GM21717 (cell line): ENCODE measurements around the gene SAP30L.
A peak's percentile ranks its signal among the peaks of the same experiment; 100 is the strongest.

ENCODE experiments used
- ATAC-seq: cut with Tn5 transposase; IDR thresholded peaks from one replicate; pipeline ENCODE4 v1.9.1; 2021; ENCODE audit warnings: mild to moderate bottlenecking, moderate library complexity; ENCODE audit not compliant: unreplicated experiment

The SAP30L gene, protein sequence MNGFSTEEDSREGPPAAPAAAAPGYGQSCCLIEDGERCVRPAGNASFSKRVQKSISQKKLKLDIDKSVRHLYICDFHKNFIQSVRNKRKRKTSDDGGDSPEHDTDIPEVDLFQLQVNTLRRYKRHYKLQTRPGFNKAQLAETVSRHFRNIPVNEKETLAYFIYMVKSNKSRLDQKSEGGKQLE

GRCh38 chr5:154445422-154446194 lies at the start of gene SAP30L:
Gene SAP30L, plus strand, starts transcription at chr5:154445997. Its CDS starts 608 bp downstream, at chr5:154446605.
- peak; percentile 95 for ATAC-seq

DNA sequence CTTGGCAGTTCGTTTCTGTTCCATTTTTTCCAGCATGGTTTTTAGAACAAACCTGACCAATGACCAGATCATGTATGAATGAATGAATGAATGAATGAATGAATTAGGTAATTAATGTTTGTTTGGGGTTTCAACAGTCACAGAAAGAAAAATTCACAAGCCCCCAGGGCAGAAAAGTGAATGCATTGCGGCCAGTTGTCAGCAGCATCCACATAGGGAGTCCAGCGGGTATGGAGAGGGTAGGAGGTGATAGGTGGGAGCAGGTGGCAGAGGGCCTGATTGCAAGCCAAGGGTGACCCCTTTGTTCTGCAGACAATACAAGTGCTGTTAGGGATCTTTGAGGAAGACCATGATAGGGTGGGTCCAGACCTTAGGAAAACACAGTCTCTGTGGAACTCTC lies 49.7 kb upstream of the SAP30L start:
- no peak for ATAC-seq

DNA sequence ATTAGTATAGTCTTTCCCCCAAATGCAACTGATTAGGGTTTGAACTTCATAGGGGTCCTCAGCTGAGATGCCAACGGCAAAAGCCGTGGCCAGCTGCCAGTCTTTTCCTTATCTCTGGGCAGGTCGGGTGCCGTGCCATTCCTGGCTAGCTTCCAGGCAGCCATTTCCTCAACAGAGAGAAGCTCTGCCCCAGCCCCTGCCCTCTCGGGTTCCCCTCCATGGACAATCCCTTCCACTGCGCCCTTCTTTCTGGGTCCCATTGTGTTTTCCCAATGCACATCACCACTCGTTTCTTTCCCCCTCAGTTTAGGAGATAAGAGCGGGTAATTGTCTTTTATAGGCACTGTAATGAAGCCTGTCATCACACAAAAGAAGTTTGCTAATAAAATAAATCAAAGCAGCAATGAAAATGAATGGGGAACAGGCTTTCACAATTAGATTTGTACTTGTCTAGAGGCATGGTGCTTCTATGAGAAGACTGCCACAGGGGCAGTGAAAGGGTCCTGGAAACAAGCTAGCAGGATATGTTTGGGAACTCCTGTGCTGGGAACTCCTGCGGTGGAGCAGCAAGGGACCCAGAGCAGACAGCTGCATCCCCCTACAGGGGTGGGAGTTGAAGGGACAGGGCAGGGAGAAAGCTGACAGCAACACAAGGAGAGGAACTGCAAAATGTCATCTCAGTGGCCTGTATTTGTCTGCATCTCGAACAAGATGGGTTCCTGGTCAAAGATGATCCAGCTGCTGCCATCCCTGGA lies 48.0 kb upstream of the SAP30L start:
- ATAC-seq: no peak

DNA sequence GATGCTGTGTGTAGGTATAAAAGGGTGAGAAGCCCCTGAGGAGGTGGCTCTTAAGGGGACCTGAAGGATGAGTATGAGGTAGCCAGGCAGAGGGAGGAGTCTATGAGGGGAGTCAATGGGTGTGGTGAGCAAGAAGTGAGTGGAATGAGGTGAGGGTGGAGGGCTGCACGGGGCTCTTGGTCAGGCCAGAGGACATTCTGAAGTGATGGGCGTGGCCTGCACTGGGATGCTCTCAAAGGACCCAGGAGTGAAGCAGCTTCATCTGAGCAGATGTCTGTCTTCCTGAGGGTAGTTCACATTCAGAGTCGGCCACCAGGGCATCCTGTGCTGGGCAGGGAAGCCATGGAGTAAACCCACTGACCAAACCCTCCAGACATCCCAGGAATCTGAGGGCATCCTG lies 45.1 kb upstream of the SAP30L start:
- ATAC-seq: no peak

DNA sequence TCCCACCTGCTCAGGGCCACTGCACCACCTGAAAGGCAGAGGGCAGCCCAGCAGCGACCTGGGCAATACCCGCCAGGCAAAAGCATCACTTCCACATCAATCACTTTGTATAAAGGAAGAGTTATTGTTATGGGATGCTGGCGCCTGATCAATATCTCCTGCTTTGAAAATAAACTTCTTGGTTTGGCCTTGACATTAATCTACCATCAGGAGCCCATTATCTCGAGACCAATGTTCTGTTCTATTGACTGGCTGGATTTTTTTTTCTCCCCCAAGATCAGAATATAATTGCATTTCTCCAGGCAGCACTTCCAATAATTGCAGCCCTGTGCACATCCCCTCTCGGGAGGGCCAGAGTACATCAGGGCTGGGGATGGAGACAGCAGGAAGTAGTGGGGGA lies 44.4 kb upstream of the SAP30L start:
- ATAC-seq: no peak

DNA sequence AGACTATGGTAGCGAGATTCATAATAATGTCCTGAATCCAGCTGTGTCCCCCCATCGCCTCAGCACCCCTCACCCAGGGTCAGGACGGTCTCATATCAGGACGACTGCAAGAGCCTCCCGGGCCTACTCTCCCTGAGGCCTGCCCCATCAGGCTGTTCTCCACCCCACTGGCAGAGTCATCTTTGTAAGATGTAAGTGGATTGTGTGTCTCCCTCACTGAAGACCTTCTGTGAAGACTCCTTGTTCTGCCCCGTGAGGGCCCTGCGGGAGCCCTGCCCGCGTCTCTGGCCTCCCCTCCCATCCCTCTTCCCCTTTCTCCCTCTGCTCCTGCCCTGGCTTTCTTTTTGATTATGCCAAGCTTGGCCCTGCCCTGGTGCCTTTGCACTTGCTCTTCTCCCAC lies 43.9 kb upstream of the SAP30L start:
- no peak for ATAC-seq

- ATAC-seq: no peak
Measured at GRCh38 chr5:154402611-154403010, 43.2 kb upstream of the SAP30L start.

DNA sequence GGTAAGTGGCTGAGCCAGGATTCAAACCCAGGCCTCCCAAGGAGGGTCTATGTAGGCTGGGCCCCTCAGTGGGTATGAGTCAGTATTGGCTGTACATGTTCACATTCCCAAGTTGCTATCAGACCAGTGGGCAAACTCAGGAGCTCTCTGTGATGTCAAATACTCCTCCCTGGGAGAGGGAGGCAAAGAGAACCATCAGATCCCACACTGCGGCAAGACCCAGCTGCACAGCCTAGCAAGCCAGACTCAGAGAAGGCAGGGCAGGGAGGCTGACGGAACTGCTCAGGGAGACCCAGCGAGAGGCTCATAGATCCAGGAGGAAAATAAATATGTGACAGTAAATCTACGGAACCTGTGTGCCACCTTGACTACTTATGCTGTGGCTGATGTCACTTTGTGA lies 42.6 kb upstream of the SAP30L start:
- no peak for ATAC-seq

DNA sequence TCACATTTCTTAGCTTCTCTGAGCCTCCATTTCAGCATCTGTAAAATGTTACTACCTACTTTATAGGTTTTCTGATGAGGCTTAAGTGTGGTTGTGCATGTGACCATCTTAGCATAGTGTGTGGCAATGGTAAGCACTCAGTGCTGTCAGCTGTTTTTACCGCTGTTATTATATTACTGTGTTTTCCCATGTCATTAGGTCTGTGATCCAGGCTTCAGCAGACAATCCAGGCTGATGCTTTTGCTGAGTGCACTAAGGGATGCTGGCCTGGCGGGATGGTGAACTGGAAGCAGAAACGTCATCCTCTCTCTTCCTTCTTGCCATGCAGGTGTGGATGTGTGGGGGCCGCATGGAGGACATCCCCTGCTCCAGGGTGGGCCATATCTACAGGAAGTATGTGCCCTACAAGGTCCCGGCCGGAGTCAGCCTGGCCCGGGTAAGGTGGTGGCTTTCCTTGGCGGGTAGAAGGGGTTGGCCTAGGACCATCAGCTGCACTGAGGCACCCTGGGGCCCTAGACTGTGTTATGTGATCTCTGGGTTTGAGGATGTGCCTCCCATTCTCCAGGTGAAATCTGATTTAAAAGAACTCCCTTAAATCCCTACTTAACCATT lies 41.9 kb upstream of the SAP30L start:
- ATAC-seq: no peak

GRCh38 chr5:154405078-154405792 lies 40.6 kb upstream of the SAP30L start:
- peak; percentile 98 for ATAC-seq

DNA sequence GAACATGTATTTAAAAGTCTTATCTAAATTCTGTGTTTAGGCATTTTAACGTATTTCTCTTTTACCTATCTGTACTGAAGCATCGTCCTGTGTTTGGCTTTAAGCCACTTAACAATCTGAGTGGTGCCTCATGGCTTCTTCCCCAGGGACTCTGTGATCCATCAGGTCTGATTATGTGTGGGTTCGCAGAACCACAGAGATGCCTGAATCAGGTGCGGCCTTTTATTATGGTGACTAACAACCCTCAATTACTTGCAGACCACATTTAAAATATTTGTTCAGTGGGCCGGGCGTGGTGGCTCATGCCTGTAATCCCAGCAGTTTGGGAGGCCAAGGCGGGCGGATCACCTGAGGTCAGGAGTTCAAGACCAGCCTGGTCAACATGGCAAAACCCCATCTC lies 39.6 kb upstream of the SAP30L start:
- no peak for ATAC-seq

GRCh38 chr5:154406826-154407225 lies 39.0 kb upstream of the SAP30L start:
- no peak for ATAC-seq

DNA sequence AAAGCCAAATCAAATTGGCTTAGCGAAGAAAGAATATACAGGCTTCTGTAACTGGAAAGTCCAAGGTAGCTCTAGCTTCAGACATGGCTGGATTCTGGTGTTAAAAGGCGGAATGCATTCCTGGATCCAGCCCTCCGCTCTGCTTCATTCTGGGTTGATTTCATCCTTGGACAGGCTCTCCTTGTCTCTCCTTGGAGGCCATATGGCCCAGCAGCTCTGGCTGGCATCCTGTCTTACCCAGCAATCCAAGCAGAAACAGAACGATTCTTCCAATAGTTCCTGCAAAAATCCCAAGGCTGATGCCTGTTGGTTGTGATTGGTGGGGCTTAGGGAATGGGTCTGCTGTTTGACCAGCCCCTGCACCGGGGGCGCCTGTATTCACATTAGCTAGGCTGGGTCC lies 37.0 kb upstream of the SAP30L start:
- no peak for ATAC-seq

DNA sequence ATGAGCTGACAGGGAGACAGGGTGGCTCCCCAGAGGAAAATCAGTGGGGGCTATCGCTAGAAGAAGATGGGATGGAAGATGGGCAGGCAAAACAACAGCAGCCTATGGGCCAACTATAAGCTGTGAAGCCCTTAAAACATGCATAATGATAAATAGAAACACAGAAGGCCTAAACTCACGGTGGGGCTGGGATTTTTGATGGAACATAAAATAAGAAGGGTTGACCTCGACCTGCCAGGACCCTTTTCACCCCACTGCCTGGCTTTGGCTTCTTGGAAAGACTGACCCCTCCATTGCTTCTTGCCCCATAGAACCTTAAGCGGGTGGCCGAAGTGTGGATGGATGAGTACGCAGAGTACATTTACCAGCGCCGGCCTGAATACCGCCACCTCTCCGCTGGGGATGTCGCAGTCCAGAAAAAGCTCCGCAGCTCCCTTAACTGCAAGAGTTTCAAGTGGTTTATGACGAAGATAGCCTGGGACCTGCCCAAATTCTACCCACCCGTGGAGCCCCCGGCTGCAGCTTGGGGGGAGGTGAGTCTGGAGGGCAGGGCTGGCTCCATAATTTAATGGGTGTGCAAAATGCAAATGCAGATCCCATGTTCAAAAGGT lies 36.5 kb upstream of the SAP30L start:
- ATAC-seq: no peak

- no peak for ATAC-seq
Measured at GRCh38 chr5:154410008-154410407, 35.8 kb upstream of the SAP30L start.

GRCh38 chr5:154410786-154411185 lies 35.0 kb upstream of the SAP30L start:
- ATAC-seq: no peak

GRCh38 chr5:154411338-154411737 lies 34.5 kb upstream of the SAP30L start:
- no peak for ATAC-seq

GRCh38 chr5:154412316-154412715 lies 33.5 kb upstream of the SAP30L start:
- ATAC-seq: no peak

DNA sequence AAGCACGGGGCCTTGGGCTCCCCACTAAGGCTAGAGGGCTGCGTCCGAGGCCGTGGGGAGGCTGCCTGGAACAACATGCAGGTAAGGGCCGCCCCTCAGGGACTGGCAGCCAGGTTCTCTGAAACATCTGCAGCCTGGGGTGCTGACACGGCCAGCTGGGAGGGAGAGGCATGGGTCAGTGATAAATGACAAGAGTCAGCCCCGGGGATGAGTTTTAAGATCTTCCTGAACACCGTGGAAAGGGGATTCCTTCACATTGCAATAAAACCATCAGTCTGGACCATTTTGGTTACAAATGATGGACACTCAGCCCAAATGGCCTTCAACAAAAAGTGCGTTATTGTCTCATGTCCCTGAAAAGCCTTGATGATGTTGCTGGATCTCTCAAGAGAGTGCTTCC lies 32.9 kb upstream of the SAP30L start:
- no peak for ATAC-seq

DNA sequence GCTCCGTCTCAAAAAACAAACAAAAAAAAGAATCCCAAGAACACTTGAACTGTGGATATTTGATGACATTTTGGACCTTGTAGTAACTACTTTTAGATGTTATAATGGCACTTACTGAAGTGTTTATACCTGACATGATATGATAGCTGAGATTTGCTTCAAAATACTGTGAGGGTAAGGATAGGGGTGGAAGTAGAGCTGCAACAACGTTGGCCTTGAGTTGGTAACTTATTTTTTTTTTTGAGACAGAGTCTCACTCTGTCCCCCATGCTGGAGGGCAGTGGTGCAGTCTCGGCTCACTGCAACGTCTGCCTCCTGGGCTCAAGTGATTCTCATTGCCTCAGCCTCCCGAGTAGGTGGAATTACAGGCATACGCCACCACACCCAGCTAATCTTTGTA lies 30.7 kb upstream of the SAP30L start:
- ATAC-seq: no peak
